Neural progenitor cell (in vitro differentiated cells): ENCODE data around the gene PHC3. TPM values are rescaled to one million over a fixed set of nuclear protein-coding genes. Genes with fewer than 3 reads are reported as not detected.

Source experiments
- DNase-seq: peaks from one replicate; pipeline ENCODE4 v3.0.0-alpha.2; 2016; ENCODE audit warnings: low spot score
- H2AFZ ChIP-seq: fragments of 200-600 bp; sonication (generic); replicated peaks from 2 replicates; pipeline ENCODE4 v1.6.1; 2016; ENCODE audit warnings: antibody characterized with exemption
- H3F3A ChIP-seq: fragments of 200-600 bp; sonication (generic); 2 replicates; pipeline ENCODE4 v1.6.1; 2016; ENCODE audit warnings: antibody characterized with exemption, low read depth
- H3K27ac ChIP-seq: fragments of 200-600 bp; sonication (generic); 2 replicates; pipeline ENCODE4 v1.5.1; 2016; ENCODE audit warnings: mild to moderate bottlenecking
- H3K27me3 ChIP-seq: fragments of 200-600 bp; sonication (generic); 2 replicates; pipeline ENCODE4 v1.6.1; 2016; ENCODE audit warnings: mild to moderate bottlenecking, moderate library complexity
- H3K36me3 ChIP-seq: fragments of 200-600 bp; sonication (generic); 2 replicates; pipeline ENCODE4 v1.5.1; 2016
- H3K4me1 ChIP-seq: fragments of 200-600 bp; sonication (generic); 2 replicates; pipeline ENCODE4 v1.6.1; 2016; ENCODE audit warnings: mixed run types
- H3K4me2 ChIP-seq: fragments of 200-600 bp; sonication (generic); 2 replicates; pipeline ENCODE4 v1.6.1; 2016
- H3K4me3 ChIP-seq: fragments of 200-600 bp; sonication (generic); 2 replicates; pipeline ENCODE4 v1.5.1; 2016
- H3K79me2 ChIP-seq: fragments of 200-600 bp; sonication (generic); 2 replicates; pipeline ENCODE4 v1.6.1; 2016; ENCODE audit warnings: low read depth
- H3K9ac ChIP-seq: fragments of 200-600 bp; sonication (generic); 2 replicates; pipeline ENCODE4 v1.6.1; 2016
- H3K9me3 ChIP-seq: fragments of 200-600 bp; sonication (generic); 2 replicates; pipeline ENCODE4 v1.5.1; 2016; ENCODE audit warnings: low read depth
- H4K20me1 ChIP-seq: fragments of 200-600 bp; sonication (generic); 2 replicates; pipeline ENCODE4 v1.6.1; 2016; ENCODE audit warnings: low read depth
- H3K27ac Mint-ChIP-seq: 3 replicates; pipeline ENCODE4 v1.8.0; 2021; ENCODE audit warnings: mixed read lengths
- H3K27me3 Mint-ChIP-seq: 2 replicates; pipeline ENCODE4 v1.8.0; 2022; ENCODE audit warnings: low read depth, mild to moderate bottlenecking, inconsistent platforms, moderate library complexity, mixed read lengths; ENCODE audit not compliant: insufficient read depth
- H3K36me3 Mint-ChIP-seq: 3 replicates; pipeline ENCODE4 v1.8.0; 2021; ENCODE audit warnings: mixed read lengths
- H3K4me1 Mint-ChIP-seq: 3 replicates; pipeline ENCODE4 v1.8.0; 2021; ENCODE audit warnings: mixed read lengths
- H3K4me3 Mint-ChIP-seq: 3 replicates; pipeline ENCODE4 v1.8.0; 2021; ENCODE audit warnings: mild to moderate bottlenecking, moderate library complexity, mixed read lengths
- H3K9me3 Mint-ChIP-seq: 3 replicates; pipeline ENCODE4 v1.8.0; 2020; ENCODE audit warnings: mixed read lengths
- CTCF ChIP-seq: fragments of 200-600 bp; sonication (generic); IDR thresholded peaks from 2 replicates; pipeline ENCODE4 v1.5.1; 2017; ENCODE audit warnings: antibody characterized with exemption, mild to moderate bottlenecking
- EZH2 ChIP-seq: fragments of 200-600 bp; sonication (generic); IDR thresholded peaks from 2 replicates; pipeline ENCODE4 v1.6.1; 2017; ENCODE audit warnings: antibody characterized with exemption, mild to moderate bottlenecking, moderate library complexity
- EZH2phosphoT487 ChIP-seq: fragments of 200-600 bp; sonication (generic); IDR thresholded peaks from 2 replicates; pipeline ENCODE4 v1.6.1; 2017; ENCODE audit warnings: antibody characterized with exemption
- total RNA-seq: library from RNA; depleted of rRNA; stranded (reverse); fragments of >200 nt; gene quantifications from 2 replicates; pipeline ENCODE4 v1.2.3, GENCODE V29; 2015; ENCODE audit warnings: low replicate concordance

The PHC3 gene
- total RNA-seq, 1 donor from 2014 or later, result 27.3 TPM

DNA sequence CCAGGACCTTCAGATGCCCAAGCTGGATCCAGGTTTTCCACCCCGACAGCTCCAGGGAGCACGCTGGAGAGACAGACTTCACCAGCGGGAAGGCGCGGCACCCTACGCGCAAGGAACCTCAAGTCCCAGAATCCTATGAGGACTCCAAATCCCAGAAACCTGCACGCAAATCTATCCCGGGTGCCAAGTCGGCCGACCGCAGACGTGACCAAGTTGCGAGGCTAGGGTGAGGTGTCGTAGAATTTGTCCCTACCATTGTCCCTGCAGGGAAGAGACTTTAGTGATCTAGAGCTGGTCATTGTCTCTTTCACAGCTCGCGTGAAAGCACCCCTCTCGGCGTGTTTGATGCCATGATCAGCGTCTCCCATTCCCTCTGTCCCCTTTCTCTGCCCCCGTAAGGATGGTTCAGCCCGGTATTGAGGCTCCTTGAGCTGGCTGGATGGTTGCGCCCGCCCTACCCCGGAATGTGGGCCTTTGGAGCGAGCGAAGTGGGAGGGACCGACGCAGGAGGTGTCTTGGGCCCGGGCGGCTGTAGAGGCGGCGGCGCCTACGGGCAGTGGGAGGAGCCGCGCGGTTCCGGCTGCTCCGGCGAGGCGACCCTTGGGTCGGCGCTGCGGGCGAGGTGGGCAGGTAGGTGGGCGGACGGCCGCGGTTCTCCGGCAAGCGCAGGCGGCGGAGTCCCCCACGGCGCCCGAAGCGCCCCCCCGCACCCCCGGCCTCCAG is 40.6 kb upstream of the PHC3 start, which contains the start of gene PRKCI:
Gene PRKCI (plus strand): TSS at position 501 of the 723 bp plus-strand sequence. CDS start 246 bp downstream, outside the sequence.
- peak within 1 kb of the TSS; percentile 99 for H3K9ac ChIP-seq
- Mint-ChIP-seq H3K4me1 (peaks cover 25% of the 10 kb centered on the region), H3K27me3 (no peaks in the 10 kb centered on the region), H3K27ac (peak within 1 kb of the TSS; percentile 100), H3K9me3 (peaks cover 7% of the 10 kb centered on the region), H3K36me3 (no peaks in the 10 kb centered on the region), H3K4me3 (peak within 1 kb of the TSS; percentile 96)
- H3K79me2 ChIP-seq, result peaks cover 44% of the 10 kb centered on the region
- peaks cover 16% of the 10 kb centered on the region for H4K20me1 ChIP-seq
- H3K4me3 ChIP-seq, result peak within 1 kb of the TSS; percentile 76
- no peak for TF ChIP-seq EZH2phosphoT487
- TF ChIP-seq CTCF, result no peak
- TF ChIP-seq EZH2, result no peak
- no peaks in the 10 kb centered on the region for H3F3A ChIP-seq
- no peaks in the 10 kb centered on the region for H3K36me3 ChIP-seq
- H3K4me2 ChIP-seq, result peak within 1 kb of the TSS; percentile 88
- DNase-seq, result peak; percentile 99
- no peaks in the 10 kb centered on the region for H3K27me3 ChIP-seq
- no peaks in the 10 kb centered on the region for H3K9me3 ChIP-seq
- H3K27ac ChIP-seq, result peak within 1 kb of the TSS; percentile 99
- H2AFZ ChIP-seq, result peak within 1 kb of the TSS; percentile 98
- H3K4me1 ChIP-seq, result peaks cover 15% of the 10 kb centered on the region

DNA sequence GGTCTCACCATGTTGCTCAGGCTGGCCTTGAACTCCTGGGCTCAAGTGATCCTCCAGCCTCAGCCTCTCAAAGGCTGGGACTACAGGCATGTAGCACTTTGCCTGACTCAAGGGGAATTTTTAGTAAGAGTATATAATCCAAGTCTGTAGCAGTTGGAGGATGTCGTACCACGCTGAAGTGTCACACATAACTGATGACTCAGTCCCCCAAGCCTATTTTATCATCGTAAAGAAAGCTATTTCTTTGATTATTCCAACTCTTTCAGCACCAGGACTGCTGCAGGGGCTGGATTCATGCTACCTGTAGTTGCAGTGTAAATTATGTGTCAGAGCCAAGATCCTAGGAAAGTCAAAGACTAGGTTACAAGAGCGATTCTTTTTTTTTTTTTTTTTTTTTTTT is 39.3 kb upstream of the PHC3 start:
- Histone ChIP-seq H3K9me3 (no peaks in the 10 kb centered on the region), H2AFZ (no peak overlapping the region), H3K27me3 (no peaks in the 10 kb centered on the region), H3K4me2 (no peak overlapping the region), H3K27ac (no peak overlapping the region), H3K4me3 (no peak overlapping the region), H3K9ac (no peak overlapping the region), H3K36me3 (no peaks in the 10 kb centered on the region), H3K4me1 (peaks cover 15% of the 10 kb centered on the region), H3F3A (no peaks in the 10 kb centered on the region), H3K79me2 (peaks cover 32% of the 10 kb centered on the region), H4K20me1 (peaks cover 11% of the 10 kb centered on the region)
- TF ChIP-seq EZH2, result no peak
- no peak for TF ChIP-seq CTCF
- TF ChIP-seq EZH2phosphoT487, result no peak
- peak overlapping the region; percentile 96 for H3K4me3 Mint-ChIP-seq
- H3K27ac Mint-ChIP-seq, result no peak overlapping the region
- no peak for DNase-seq
- H3K27me3 Mint-ChIP-seq, result no peaks in the 10 kb centered on the region
- no peaks in the 10 kb centered on the region for H3K36me3 Mint-ChIP-seq
- peaks cover 23% of the 10 kb centered on the region for H3K4me1 Mint-ChIP-seq
- peaks cover 10% of the 10 kb centered on the region for H3K9me3 Mint-ChIP-seq

- peaks cover 11% of the 10 kb centered on the region for H3K4me1 ChIP-seq
- H3F3A ChIP-seq, result no peaks in the 10 kb centered on the region
- H2AFZ ChIP-seq, result no peak overlapping the region
- TF ChIP-seq EZH2, result no peak
- TF ChIP-seq EZH2phosphoT487, result no peak
- TF ChIP-seq CTCF, result no peak
- no peaks in the 10 kb centered on the region for H3K36me3 Mint-ChIP-seq
- H3K4me3 Mint-ChIP-seq, result no peak overlapping the region
- peaks cover 10% of the 10 kb centered on the region for H3K9me3 Mint-ChIP-seq
- H3K9ac ChIP-seq, result no peak overlapping the region
- no peak overlapping the region for H3K27ac Mint-ChIP-seq
- no peaks in the 10 kb centered on the region for H3K9me3 ChIP-seq
- no peaks in the 10 kb centered on the region for H3K36me3 ChIP-seq
- no peak for DNase-seq
- H3K27me3 Mint-ChIP-seq, result no peaks in the 10 kb centered on the region
- H3K4me3 ChIP-seq, result no peak overlapping the region
- peaks cover 4% of the 10 kb centered on the region for H4K20me1 ChIP-seq
- H3K4me2 ChIP-seq, result no peak overlapping the region
- peaks cover 18% of the 10 kb centered on the region for H3K4me1 Mint-ChIP-seq
- peaks cover 22% of the 10 kb centered on the region for H3K79me2 ChIP-seq
- H3K27ac ChIP-seq, result no peak overlapping the region
- no peaks in the 10 kb centered on the region for H3K27me3 ChIP-seq
These were observed 38.3 kb upstream of the PHC3 start for GRCh38 chr3:170219850-170220249.
